Testis (tissue), 3 donors: ENCODE data around the gene ZBED2. TPM values are rescaled to one million over a fixed set of nuclear protein-coding genes. Genes with fewer than 3 reads are reported as not detected.

ENCODE experiments used
- DNase-seq: peaks from one replicate; pipeline ENCODE4 v3.0.0-alpha.2; 2019
- H3K27ac ChIP-seq, 2 donors: fragments of 200-600 bp; sonication (generic); one replicate each; pipeline ENCODE4 v1.5.1; 2019
- H3K27me3 ChIP-seq: fragments of 200-600 bp; sonication (generic); one replicate; pipeline ENCODE4 v1.5.1; 2019
- H3K36me3 ChIP-seq: fragments of 200-600 bp; sonication (generic); one replicate; pipeline ENCODE4 v1.5.1; 2017; ENCODE audit warnings: low read depth; ENCODE audit errors: missing control alignments
- H3K4me1 ChIP-seq: fragments of 200-600 bp; sonication (generic); one replicate; pipeline ENCODE4 v1.5.1; 2019
- H3K4me3 ChIP-seq, 2 donors: fragments of 200-600 bp; sonication (generic); one replicate each; pipeline ENCODE4 v1.5.1; 2017 to 2019
- H3K9me3 ChIP-seq: fragments of 200-600 bp; sonication (generic); one replicate; pipeline ENCODE4 v1.5.1; 2017
- POLR2A ChIP-seq: fragments of 450-650 bp; IDR thresholded peaks from one replicate; pipeline ENCODE4 v1.6.1; 2017; ENCODE audit warnings: antibody characterized with exemption, mild to moderate bottlenecking, moderate library complexity
- WGBS, 2 donors: methylation state at CpG; one replicate each; pipeline ENCODE4 v1.1.5; 2018; 5-methylcytosine and 5-hydroxymethylcytosine counted together
- intact Hi-C: fragments of 100-400 bp; cut with DNase I; formaldehyde crosslinking; loops from one replicate; pipeline ENCODE4 v1.15.1; 2023; ENCODE audit warnings: low total_unique reads
- polyA plus RNA-seq: library from polyadenylated mRNA; stranded (reverse); fragments of 350-450 nt; fragmentation: Illumina TruSeq; extraction: RNeasy Lipid Tissue Mini Kit (QIAGEN cat#74804); gene quantifications from one replicate; pipeline ENCODE4 v1.2.3, GENCODE V29; 2014; ENCODE audit warnings: low read depth, low replicate concordance; ENCODE audit not compliant: insufficient read depth
- total RNA-seq, 2 donors: library from RNA; depleted of rRNA; stranded (reverse); fragments of >200 nt; gene quantifications; one replicate each; pipeline ENCODE4 v1.2.3, GENCODE V29; 2016
- TF ChIP-seq, protein P1 (sequence below), 3 experiments: fragments of 450-650 bp in 2 of 3; fragments of 200-600 bp in 1 of 3; sonication (generic) in 1 of 3; IDR thresholded peaks; one replicate each; pipeline ENCODE4 v1.5.1; 2016 to 2019; ENCODE audit warnings: antibody characterized with exemption in 3 of 3, mild to moderate bottlenecking in 2 of 3, moderate library complexity in 1 of 3

ZBED2 gene
- total and polyA plus RNA-seq, 3 donors from 2014 or later: 2.0 TPM; not detected in 2

DNA sequence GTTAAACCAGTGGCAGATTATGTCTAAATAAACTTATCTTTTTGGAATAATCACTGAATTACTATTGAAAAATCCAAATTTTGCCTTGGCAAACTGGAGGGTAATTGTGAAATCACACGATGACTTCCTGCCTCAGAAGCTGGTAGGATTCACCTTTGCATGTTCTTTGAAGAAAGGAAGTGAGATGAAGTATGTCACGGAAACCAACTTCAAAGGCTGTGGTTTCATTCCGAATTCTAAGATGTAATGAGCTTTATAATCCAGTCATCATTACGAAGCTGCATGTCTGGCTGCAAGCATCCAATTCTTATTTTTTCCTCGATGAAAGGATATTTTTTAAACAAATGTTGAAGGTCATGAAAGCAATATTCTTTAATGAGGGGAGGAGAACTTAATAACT is 15.0 kb upstream of the ZBED2 start:
- intact Hi-C loops: no loop called here
- 48 to 49% methylated on average over 5 of the region's 5 CpGs for WGBS, 2 donors
- no peaks in the 10 kb centered on the region for H3K9me3 ChIP-seq
- no peaks in the 10 kb centered on the region for H3K27me3 ChIP-seq
- no peaks in the 10 kb centered on the region for H3K4me1 ChIP-seq
- H3K4me3 ChIP-seq: no peak overlapping the region
- TF ChIP-seq, protein P1, sequence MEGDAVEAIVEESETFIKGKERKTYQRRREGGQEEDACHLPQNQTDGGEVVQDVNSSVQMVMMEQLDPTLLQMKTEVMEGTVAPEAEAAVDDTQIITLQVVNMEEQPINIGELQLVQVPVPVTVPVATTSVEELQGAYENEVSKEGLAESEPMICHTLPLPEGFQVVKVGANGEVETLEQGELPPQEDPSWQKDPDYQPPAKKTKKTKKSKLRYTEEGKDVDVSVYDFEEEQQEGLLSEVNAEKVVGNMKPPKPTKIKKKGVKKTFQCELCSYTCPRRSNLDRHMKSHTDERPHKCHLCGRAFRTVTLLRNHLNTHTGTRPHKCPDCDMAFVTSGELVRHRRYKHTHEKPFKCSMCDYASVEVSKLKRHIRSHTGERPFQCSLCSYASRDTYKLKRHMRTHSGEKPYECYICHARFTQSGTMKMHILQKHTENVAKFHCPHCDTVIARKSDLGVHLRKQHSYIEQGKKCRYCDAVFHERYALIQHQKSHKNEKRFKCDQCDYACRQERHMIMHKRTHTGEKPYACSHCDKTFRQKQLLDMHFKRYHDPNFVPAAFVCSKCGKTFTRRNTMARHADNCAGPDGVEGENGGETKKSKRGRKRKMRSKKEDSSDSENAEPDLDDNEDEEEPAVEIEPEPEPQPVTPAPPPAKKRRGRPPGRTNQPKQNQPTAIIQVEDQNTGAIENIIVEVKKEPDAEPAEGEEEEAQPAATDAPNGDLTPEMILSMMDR (IDR thresholded peaks at IDR 0.05): no peak
- TF ChIP-seq POLR2A: no peak
- no peak for DNase-seq
- H3K27ac ChIP-seq: no peak overlapping the region
- no peaks in the 10 kb centered on the region for H3K36me3 ChIP-seq

DNA sequence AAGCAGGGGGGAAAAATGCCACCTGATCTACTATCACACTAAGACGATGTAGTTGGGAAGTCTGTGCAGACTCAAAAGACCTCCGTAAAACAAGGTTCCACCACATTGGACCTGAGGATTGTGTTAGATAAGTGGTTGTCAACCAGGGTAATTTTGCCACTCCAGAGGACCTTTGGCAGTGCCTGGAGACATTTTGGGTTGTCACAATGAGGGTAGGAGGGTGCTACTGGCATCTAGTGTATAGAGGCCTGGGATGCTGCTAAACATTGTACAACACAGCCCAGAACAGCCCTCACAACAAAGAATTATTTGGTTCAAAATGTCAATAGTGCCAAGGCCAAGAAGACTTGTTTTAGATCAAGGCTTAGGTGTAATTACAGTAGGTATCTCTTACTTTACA is 14.6 kb upstream of the ZBED2 start:
- no peak for DNase-seq
- Histone ChIP-seq H3K27me3 (no peaks in the 10 kb centered on the region), H3K9me3 (no peaks in the 10 kb centered on the region), H3K36me3 (no peaks in the 10 kb centered on the region), H3K4me3 (no peak overlapping the region), H3K4me1 (no peaks in the 10 kb centered on the region), H3K27ac (no peak overlapping the region)
- intact Hi-C loops: no loop called here
- TF ChIP-seq, protein P1 (IDR thresholded peaks at IDR 0.05): no peak
- no peak for TF ChIP-seq POLR2A
- 77 to 90% methylated on average over 2 of the region's 2 CpGs for WGBS, 2 donors

DNA sequence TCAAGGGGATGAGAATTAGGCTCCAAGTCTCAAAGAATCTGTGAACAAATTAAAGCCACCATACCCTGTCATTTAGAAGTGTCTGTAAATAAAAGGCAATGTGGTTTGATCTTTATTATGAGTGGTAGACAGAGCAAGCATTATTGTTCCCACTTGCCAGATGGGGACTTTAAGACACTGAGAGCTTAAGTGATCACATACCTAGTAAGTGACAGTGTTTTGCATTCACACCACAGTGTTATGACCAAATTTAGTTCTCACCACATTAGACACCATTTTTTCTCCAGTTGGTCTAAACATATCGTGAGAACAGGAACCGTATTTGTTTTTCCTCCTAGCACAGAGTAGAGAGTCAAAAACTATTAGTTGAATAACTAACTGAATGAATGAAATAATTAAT is 13.2 kb upstream of the ZBED2 start:
- intact Hi-C loops: no loop called here
- no peak for DNase-seq
- WGBS, 2 donors: 77 to 85% methylated on average over 2 of the region's 2 CpGs
- Histone ChIP-seq H3K27ac (no peak overlapping the region), H3K9me3 (no peaks in the 10 kb centered on the region), H3K4me3 (no peak overlapping the region), H3K36me3 (no peaks in the 10 kb centered on the region), H3K4me1 (no peaks in the 10 kb centered on the region), H3K27me3 (no peaks in the 10 kb centered on the region)
- TF ChIP-seq, protein P1 (IDR thresholded peaks at IDR 0.05): no peak
- no peak for TF ChIP-seq POLR2A

DNA sequence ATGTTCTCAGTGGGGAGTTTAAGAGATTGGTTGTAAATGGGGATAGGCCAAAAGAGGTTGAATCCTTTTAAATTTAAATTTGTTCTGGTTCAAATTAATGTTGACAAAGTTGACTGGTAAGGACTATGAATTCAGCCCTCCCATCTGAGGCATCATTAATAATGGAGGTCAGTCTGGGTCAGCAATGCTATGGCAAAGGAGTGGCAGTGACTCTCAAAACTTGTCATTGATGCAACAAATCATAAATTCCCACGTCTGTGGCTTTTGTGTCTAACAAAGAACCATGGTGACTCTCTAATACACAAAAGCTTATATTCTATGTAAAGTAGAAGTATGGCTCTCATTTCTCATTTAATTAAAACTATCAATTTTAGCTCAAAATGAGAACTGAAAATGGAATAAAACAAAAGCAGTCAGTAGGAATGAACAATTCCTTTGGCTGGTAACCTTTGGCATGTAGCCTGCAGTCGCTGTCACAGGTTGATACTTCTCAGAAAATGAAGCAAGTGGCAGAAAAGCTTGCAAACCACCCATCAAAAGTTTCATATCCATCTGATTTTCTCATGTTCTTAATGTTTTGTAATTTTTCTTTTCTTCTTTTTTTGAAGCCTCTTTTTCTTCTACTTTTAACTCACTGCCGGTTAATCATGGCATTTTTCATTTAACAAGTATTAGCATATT is 12.2 kb upstream of the ZBED2 start:
- no peak for DNase-seq
- no peaks in the 10 kb centered on the region for H3K4me1 ChIP-seq
- WGBS, 2 donors: 84 to 87% methylated on average over 3 of the region's 3 CpGs
- H3K4me3 ChIP-seq: no peak overlapping the region
- no peaks in the 10 kb centered on the region for H3K9me3 ChIP-seq
- no peaks in the 10 kb centered on the region for H3K36me3 ChIP-seq
- no peaks in the 10 kb centered on the region for H3K27me3 ChIP-seq
- H3K27ac ChIP-seq: no peak overlapping the region
- intact Hi-C loops: no loop called here
- TF ChIP-seq POLR2A: no peak
- TF ChIP-seq, protein P1 (IDR thresholded peaks at IDR 0.05): no peak

DNA sequence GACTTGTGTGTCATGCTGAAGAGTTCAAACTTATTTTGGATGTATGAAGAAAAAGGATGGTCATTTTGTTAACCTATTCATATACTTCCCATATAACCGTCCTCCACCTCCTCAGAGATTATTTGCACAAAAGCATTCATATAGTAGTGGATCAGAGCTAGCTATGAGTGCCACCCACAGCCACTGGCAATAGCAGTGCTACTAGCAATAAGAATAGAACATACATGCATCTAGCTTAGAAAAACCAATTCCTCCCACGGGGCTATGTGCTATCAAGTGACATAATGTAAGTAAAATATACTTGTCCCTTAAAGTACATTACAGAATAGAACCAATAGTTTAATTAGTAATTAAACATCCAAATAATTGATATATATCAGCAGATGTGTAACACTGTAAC is 10.3 kb upstream of the ZBED2 start:
- intact Hi-C loops: no loop called here
- Histone ChIP-seq H3K9me3 (no peaks in the 10 kb centered on the region), H3K27me3 (no peaks in the 10 kb centered on the region), H3K27ac (no peak overlapping the region), H3K4me3 (no peak overlapping the region), H3K4me1 (no peaks in the 10 kb centered on the region), H3K36me3 (no peaks in the 10 kb centered on the region)
- TF ChIP-seq, protein P1 (IDR thresholded peaks at IDR 0.05): no peak
- no peak for TF ChIP-seq POLR2A
- no peak for DNase-seq
- WGBS, 2 donors: 93 to 95% methylated on average over 2 of the region's 2 CpGs
